GM23338 (cell line): ENCODE data around the gene CENPX. TPM values are rescaled to one million over a fixed set of nuclear protein-coding genes. Genes with fewer than 3 reads are reported as not detected.

Experiments
- ATAC-seq: fragments of 200-7000 bp; cut with Tn5 transposase; 3 replicates; pipeline ENCODE4 v1.9.1; 2020
- DNase-seq: peaks from one replicate; pipeline ENCODE4 v3.0.0-alpha.2; 2015; ENCODE audit warnings: low spot score
- H2AFZ ChIP-seq: fragments of 200-600 bp; sonication (generic); 2 replicates; pipeline ENCODE4 v1.8.0; 2016; ENCODE audit warnings: antibody characterized with exemption, mild to moderate bottlenecking, moderate library complexity
- H3F3A ChIP-seq: fragments of 200-600 bp; sonication (generic); replicated peaks from 2 replicates; pipeline ENCODE4 v1.8.0; 2017; ENCODE audit warnings: antibody characterized with exemption, mixed run types, low read depth
- H3K27ac ChIP-seq: fragments of 200-600 bp; sonication (generic); 2 replicates; pipeline ENCODE4 v1.6.1; 2016; ENCODE audit warnings: low read depth
- H3K27me3 ChIP-seq: fragments of 200-600 bp; sonication (generic); 2 replicates; pipeline ENCODE4 v1.8.0; 2016; ENCODE audit warnings: mild to moderate bottlenecking, mixed run types, moderate library complexity; ENCODE audit not compliant: insufficient read depth
- H3K36me3 ChIP-seq: fragments of 200-600 bp; sonication (generic); 2 replicates; pipeline ENCODE4 v1.8.0; 2016; ENCODE audit warnings: mild to moderate bottlenecking; ENCODE audit not compliant: insufficient read depth
- H3K4me1 ChIP-seq: fragments of 200-600 bp; sonication (generic); 2 replicates; pipeline ENCODE4 v1.8.0; 2016; ENCODE audit warnings: mild to moderate bottlenecking, moderate library complexity; ENCODE audit not compliant: insufficient read depth
- H3K4me2 ChIP-seq: fragments of 200-600 bp; sonication (generic); 2 replicates; pipeline ENCODE4 v1.7.1; 2017; ENCODE audit warnings: mixed run types
- H3K4me3 ChIP-seq: fragments of 200-600 bp; sonication (generic); 2 replicates; pipeline ENCODE4 v1.6.1; 2016; ENCODE audit warnings: mixed run types
- H3K79me2 ChIP-seq: fragments of 200-600 bp; sonication (generic); replicated peaks from 2 replicates; pipeline ENCODE4 v1.8.0; 2017; ENCODE audit warnings: mild to moderate bottlenecking; ENCODE audit not compliant: insufficient read depth
- H3K9me2 ChIP-seq: fragments of 200-600 bp; sonication (generic); 2 replicates; pipeline ENCODE4 v1.8.0; 2017; ENCODE audit not compliant: insufficient read depth
- H4K20me1 ChIP-seq: fragments of 200-600 bp; sonication (generic); replicated peaks from 2 replicates; pipeline ENCODE4 v1.8.0; 2017; ENCODE audit warnings: mild to moderate bottlenecking; ENCODE audit not compliant: insufficient read depth
- H3K27ac Mint-ChIP-seq: 2 replicates; pipeline ENCODE4 v1.8.0; 2020; ENCODE audit warnings: inconsistent platforms, mild to moderate bottlenecking, moderate library complexity, mixed read lengths
- H3K27me3 Mint-ChIP-seq: 3 replicates; pipeline ENCODE4 v1.8.0; 2022; ENCODE audit warnings: low read depth, mild to moderate bottlenecking, moderate library complexity, mixed read lengths, inconsistent platforms; ENCODE audit not compliant: insufficient read depth, poor library complexity
- H3K36me3 Mint-ChIP-seq: 3 replicates; pipeline ENCODE4 v1.8.0; 2021; ENCODE audit warnings: low read depth, mild to moderate bottlenecking, inconsistent platforms, moderate library complexity, mixed read lengths
- H3K4me1 Mint-ChIP-seq: 3 replicates; pipeline ENCODE4 v1.8.0; 2020; ENCODE audit warnings: mild to moderate bottlenecking, inconsistent platforms, mixed read lengths
- H3K4me3 Mint-ChIP-seq: 3 replicates; pipeline ENCODE4 v1.8.0; 2021; ENCODE audit warnings: moderate library complexity, mild to moderate bottlenecking, inconsistent platforms, mixed read lengths
- H3K9me3 Mint-ChIP-seq: 3 replicates; pipeline ENCODE4 v1.8.0; 2020; ENCODE audit warnings: moderate library complexity, mild to moderate bottlenecking, inconsistent platforms, mixed read lengths
- CREB1 ChIP-seq: fragments of 250-450 bp; sonication (Bioruptor Pico); IDR thresholded peaks from 2 replicates; pipeline ENCODE4 v1.5.0; 2020; ENCODE audit warnings: low read depth, mild to moderate bottlenecking, moderate library complexity
- CTCF ChIP-seq, 2 experiments: fragments of 200-600 bp in 1 of 2; sonication (generic) in 1 of 2; conservative IDR thresholded peaks; 2 replicates each; pipeline versions ENCODE4 v1.5.1 to v1.6.1; 2016 to 2017; ENCODE audit warnings: antibody characterized with exemption in 2 of 2, low read depth in 2 of 2, mild to moderate bottlenecking in 2 of 2, moderate library complexity in 1 of 2
- ETS1 ChIP-seq: IDR thresholded peaks from 2 replicates; pipeline ENCODE4 v1.6.1; 2016; ENCODE audit warnings: antibody characterized with exemption
- EZH2 ChIP-seq: fragments of 200-600 bp; sonication (generic); IDR thresholded peaks from one replicate; pipeline ENCODE4 v1.8.0; 2017; ENCODE audit warnings: antibody characterized with exemption, mild to moderate bottlenecking, low read depth; ENCODE audit not compliant: unreplicated experiment
- EZH2phosphoT487 ChIP-seq: fragments of 200-600 bp; sonication (generic); IDR thresholded peaks from one replicate; pipeline ENCODE4 v1.8.1; 2018; ENCODE audit warnings: antibody characterized with exemption; ENCODE audit not compliant: unreplicated experiment
- JUNB ChIP-seq: IDR thresholded peaks from one replicate; pipeline ENCODE4 v1.6.1; 2016; ENCODE audit warnings: antibody characterized with exemption; ENCODE audit not compliant: unreplicated experiment
- NANOG ChIP-seq: IDR thresholded peaks from 2 replicates; pipeline ENCODE4 v1.6.1; 2016; ENCODE audit warnings: antibody characterized with exemption, borderline replicate concordance
- POLR2AphosphoS5 ChIP-seq: IDR thresholded peaks from 2 replicates; pipeline ENCODE4 v1.6.1; 2016; ENCODE audit warnings: antibody characterized with exemption, low read depth
- STAT1 ChIP-seq: IDR thresholded peaks from one replicate; pipeline ENCODE4 v1.6.1; 2016; ENCODE audit warnings: antibody characterized with exemption; ENCODE audit not compliant: unreplicated experiment
- ZNF114 ChIP-seq: fragments of 250-450 bp; sonication (Bioruptor Pico); IDR thresholded peaks from 2 replicates; pipeline ENCODE4 v1.5.0; 2020; ENCODE audit warnings: mild to moderate bottlenecking, moderate library complexity
- ZNF331 ChIP-seq: fragments of 250-450 bp; sonication (Bioruptor Pico); IDR thresholded peaks from 2 replicates; pipeline ENCODE4 v1.5.0; 2020; ENCODE audit warnings: low read depth, mild to moderate bottlenecking, moderate library complexity
- polyA plus RNA-seq: library from polyadenylated mRNA; unstranded; fragments of >200 nt; fragmentation: Nextera tagmentation; extraction: Ambion mirVana; gene quantifications from 2 replicates; pipeline ENCODE4 v1.2.1, GENCODE V29; 2016
- total RNA-seq: library from RNA; depleted of rRNA; stranded (reverse); fragments of >200 nt; shearing (Covaris generic); gene quantifications from 2 replicates; pipeline ENCODE4 v1.2.3, GENCODE V29; 2014
- TF ChIP-seq, protein P1 (sequence below): fragments of 250-450 bp; sonication (Bioruptor Pico); IDR thresholded peaks from 2 replicates; pipeline ENCODE4 v1.5.0; 2020; ENCODE audit warnings: mild to moderate bottlenecking, moderate library complexity
- TF ChIP-seq, protein P2 (sequence below): IDR thresholded peaks from one replicate; pipeline ENCODE4 v1.6.1; 2018; ENCODE audit warnings: antibody characterized with exemption; ENCODE audit not compliant: unreplicated experiment

Gene CENPX
- total and polyA plus RNA-seq, 2 experiments from 2014 or later: 114 to 157 TPM

DNA sequence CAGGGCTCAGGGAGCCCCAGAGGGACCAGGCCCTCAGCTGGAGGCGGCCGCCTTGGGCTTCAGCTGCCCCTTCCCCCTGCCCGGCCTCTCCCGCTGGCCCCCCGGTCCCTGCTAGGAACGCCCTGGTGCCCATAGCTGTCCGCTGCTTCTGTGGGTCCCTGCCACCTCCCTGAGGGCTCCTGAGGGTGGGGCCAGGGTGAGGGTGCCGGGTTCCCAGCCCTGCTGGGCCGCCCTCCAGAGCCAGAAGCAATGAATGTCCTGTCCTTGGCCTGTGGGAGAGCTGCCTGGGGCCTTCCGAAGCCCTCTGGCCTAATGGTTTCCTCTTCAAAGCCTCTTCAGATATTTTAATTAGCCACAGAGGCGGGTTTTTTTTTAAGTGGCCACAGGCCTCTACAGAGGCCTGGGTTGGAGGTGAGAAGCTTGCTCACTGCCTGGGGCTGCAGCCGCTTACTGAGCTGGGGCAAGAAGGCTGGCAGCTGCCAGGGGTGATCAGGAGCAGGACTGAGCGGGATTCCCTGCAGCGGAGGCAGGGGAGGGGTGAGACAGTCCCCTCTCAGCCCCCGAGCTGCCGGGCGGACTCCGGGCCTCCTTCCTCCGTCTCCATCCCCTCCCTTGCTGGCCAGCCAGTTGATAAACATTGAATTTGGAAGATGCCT is 9.9 kb downstream of the CENPX start:
- Histone ChIP-seq H3F3A (no peaks in the 10 kb centered on the region), H3K27ac (no peak overlapping the region), H3K79me2 (no peaks in the 10 kb centered on the region), H3K9me2 (no peaks in the 10 kb centered on the region), H3K36me3 (no peaks in the 10 kb centered on the region), H4K20me1 (no peaks in the 10 kb centered on the region), H2AFZ (no peak overlapping the region), H3K4me3 (no peak overlapping the region), H3K4me2 (no peak overlapping the region), H3K4me1 (no peaks in the 10 kb centered on the region; the same call in 1 of the 2 replicates), H3K27me3 (no peaks in the 10 kb centered on the region)
- TF ChIP-seq JUNB (no peak), ZNF114 (CRISPR knock-in tag) (no peak), EZH2 (no peak), STAT1 (no peak), POLR2AphosphoS5 (no peak), ETS1 (no peak), CTCF (conservative IDR thresholded peaks at IDR 0.05; ENCODE audit: low read depth in 2 of 2) (no peak), NANOG (no peak), CREB1 (CRISPR knock-in tag) (no peak), EZH2phosphoT487 (no peak), ZNF331 (CRISPR knock-in tag) (no peak)
- TF ChIP-seq, protein P1, sequence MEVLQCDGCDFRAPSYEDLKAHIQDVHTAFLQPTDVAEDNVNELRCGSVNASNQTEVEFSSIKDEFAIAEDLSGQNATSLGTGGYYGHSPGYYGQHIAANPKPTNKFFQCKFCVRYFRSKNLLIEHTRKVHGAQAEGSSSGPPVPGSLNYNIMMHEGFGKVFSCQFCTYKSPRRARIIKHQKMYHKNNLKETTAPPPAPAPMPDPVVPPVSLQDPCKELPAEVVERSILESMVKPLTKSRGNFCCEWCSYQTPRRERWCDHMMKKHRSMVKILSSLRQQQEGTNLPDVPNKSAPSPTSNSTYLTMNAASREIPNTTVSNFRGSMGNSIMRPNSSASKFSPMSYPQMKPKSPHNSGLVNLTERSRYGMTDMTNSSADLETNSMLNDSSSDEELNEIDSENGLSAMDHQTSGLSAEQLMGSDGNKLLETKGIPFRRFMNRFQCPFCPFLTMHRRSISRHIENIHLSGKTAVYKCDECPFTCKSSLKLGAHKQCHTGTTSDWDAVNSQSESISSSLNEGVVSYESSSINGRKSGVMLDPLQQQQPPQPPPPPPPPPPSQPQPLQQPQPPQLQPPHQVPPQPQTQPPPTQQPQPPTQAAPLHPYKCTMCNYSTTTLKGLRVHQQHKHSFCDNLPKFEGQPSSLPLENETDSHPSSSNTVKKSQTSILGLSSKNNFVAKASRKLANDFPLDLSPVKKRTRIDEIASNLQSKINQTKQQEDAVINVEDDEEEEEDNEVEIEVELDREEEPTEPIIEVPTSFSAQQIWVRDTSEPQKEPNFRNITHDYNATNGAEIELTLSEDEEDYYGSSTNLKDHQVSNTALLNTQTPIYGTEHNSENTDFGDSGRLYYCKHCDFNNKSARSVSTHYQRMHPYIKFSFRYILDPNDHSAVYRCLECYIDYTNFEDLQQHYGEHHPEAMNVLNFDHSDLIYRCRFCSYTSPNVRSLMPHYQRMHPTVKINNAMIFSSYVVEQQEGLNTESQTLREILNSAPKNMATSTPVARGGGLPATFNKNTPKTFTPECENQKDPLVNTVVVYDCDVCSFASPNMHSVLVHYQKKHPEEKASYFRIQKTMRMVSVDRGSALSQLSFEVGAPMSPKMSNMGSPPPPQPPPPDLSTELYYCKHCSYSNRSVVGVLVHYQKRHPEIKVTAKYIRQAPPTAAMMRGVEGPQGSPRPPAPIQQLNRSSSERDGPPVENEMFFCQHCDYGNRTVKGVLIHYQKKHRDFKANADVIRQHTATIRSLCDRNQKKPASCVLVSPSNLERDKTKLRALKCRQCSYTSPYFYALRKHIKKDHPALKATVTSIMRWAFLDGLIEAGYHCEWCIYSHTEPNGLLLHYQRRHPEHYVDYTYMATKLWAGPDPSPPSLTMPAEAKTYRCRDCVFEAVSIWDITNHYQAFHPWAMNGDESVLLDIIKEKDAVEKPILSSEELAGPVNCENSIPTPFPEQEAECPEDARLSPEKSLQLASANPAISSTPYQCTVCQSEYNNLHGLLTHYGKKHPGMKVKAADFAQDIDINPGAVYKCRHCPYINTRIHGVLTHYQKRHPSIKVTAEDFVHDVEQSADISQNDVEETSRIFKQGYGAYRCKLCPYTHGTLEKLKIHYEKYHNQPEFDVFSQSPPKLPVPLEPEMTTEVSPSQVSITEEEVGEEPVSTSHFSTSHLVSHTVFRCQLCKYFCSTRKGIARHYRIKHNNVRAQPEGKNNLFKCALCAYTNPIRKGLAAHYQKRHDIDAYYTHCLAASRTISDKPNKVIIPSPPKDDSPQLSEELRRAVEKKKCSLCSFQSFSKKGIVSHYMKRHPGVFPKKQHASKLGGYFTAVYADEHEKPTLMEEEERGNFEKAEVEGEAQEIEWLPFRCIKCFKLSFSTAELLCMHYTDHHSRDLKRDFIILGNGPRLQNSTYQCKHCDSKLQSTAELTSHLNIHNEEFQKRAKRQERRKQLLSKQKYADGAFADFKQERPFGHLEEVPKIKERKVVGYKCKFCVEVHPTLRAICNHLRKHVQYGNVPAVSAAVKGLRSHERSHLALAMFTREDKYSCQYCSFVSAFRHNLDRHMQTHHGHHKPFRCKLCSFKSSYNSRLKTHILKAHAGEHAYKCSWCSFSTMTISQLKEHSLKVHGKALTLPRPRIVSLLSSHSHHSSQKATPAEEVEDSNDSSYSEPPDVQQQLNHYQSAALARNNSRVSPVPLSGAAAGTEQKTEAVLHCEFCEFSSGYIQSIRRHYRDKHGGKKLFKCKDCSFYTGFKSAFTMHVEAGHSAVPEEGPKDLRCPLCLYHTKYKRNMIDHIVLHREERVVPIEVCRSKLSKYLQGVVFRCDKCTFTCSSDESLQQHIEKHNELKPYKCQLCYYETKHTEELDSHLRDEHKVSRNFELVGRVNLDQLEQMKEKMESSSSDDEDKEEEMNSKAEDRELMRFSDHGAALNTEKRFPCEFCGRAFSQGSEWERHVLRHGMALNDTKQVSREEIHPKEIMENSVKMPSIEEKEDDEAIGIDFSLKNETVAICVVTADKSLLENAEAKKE (CRISPR knock-in tag): no peak
- TF ChIP-seq, protein P2, sequence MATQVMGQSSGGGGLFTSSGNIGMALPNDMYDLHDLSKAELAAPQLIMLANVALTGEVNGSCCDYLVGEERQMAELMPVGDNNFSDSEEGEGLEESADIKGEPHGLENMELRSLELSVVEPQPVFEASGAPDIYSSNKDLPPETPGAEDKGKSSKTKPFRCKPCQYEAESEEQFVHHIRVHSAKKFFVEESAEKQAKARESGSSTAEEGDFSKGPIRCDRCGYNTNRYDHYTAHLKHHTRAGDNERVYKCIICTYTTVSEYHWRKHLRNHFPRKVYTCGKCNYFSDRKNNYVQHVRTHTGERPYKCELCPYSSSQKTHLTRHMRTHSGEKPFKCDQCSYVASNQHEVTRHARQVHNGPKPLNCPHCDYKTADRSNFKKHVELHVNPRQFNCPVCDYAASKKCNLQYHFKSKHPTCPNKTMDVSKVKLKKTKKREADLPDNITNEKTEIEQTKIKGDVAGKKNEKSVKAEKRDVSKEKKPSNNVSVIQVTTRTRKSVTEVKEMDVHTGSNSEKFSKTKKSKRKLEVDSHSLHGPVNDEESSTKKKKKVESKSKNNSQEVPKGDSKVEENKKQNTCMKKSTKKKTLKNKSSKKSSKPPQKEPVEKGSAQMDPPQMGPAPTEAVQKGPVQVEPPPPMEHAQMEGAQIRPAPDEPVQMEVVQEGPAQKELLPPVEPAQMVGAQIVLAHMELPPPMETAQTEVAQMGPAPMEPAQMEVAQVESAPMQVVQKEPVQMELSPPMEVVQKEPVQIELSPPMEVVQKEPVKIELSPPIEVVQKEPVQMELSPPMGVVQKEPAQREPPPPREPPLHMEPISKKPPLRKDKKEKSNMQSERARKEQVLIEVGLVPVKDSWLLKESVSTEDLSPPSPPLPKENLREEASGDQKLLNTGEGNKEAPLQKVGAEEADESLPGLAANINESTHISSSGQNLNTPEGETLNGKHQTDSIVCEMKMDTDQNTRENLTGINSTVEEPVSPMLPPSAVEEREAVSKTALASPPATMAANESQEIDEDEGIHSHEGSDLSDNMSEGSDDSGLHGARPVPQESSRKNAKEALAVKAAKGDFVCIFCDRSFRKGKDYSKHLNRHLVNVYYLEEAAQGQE: no peak
- DNase-seq: no peak
- H3K4me3 Mint-ChIP-seq: no peak overlapping the region
- no peaks in the 10 kb centered on the region for H3K36me3 Mint-ChIP-seq
- no peaks in the 10 kb centered on the region for H3K4me1 Mint-ChIP-seq
- H3K27ac Mint-ChIP-seq: no peak overlapping the region
- peaks cover 6% of the 10 kb centered on the region for H3K27me3 Mint-ChIP-seq
- ATAC-seq: no peak
- H3K9me3 Mint-ChIP-seq: no peaks in the 10 kb centered on the region
